IPS-18c (cell line): ENCODE results near the gene CDX1.

Experiments used
- H3K4me3 ChIP-seq: 2 replicates; pipeline ENCODE4 v1.7.0; 2013; ENCODE audit warnings: low read depth, mild to moderate bottlenecking, low read length, moderate library complexity; ENCODE audit not compliant: insufficient read depth
- H3K9me3 ChIP-seq: one replicate; pipeline ENCODE4 v1.6.1; 2013; ENCODE audit warnings: mild to moderate bottlenecking, low read length, moderate library complexity; ENCODE audit not compliant: control insufficient read depth, insufficient read depth

Gene CDX1

GRCh38 chr5:150206098-150206778 is 39.7 kb downstream of the CDX1 start:
- Histone ChIP-seq H3K4me3 (no peak overlapping the region), H3K9me3 (no peaks in the 10 kb centered on the region)

GRCh38 chr5:150206779-150207115 is 40.2 kb downstream of the CDX1 start:
- H3K9me3 ChIP-seq, result no peaks in the 10 kb centered on the region
- H3K4me3 ChIP-seq, result no peak overlapping the region

- no peaks in the 10 kb centered on the region for H3K9me3 ChIP-seq
- H3K4me3 ChIP-seq, result no peak overlapping the region
Observed at GRCh38 chr5:150208187-150209098, 41.9 kb downstream of the CDX1 start.

DNA sequence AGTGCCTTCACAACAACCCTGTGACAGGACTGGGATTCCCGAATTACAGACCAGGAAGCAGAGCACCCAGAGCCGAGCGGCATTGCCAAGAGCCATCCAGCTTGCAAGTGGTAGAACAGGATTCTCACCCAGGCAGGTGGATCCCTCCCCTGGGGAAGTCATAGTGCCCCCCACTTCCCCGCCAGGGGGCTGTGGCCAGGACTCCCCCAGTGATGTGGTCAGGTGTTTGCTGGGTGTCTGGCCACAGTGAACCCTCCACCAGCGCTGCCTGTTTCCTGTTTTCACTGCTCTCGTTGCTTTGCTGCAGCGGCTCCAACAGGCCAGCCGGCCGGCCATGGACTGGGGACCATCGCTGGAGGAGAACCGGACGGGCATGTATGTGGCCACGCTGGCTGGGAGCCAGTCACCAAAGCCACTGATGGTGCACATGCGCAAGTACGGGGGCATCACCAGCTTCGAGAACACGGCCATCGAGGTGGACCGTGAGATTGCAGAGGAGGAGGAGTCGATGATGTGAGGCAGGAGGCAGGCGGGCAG is 42.6 kb downstream of the CDX1 start:
- H3K4me3 ChIP-seq, result no peak overlapping the region
- H3K9me3 ChIP-seq, result no peaks in the 10 kb centered on the region

- no peak overlapping the region for H3K4me3 ChIP-seq
- no peaks in the 10 kb centered on the region for H3K9me3 ChIP-seq
Observed at GRCh38 chr5:150210644-150211043, 44.1 kb downstream of the CDX1 start.

DNA sequence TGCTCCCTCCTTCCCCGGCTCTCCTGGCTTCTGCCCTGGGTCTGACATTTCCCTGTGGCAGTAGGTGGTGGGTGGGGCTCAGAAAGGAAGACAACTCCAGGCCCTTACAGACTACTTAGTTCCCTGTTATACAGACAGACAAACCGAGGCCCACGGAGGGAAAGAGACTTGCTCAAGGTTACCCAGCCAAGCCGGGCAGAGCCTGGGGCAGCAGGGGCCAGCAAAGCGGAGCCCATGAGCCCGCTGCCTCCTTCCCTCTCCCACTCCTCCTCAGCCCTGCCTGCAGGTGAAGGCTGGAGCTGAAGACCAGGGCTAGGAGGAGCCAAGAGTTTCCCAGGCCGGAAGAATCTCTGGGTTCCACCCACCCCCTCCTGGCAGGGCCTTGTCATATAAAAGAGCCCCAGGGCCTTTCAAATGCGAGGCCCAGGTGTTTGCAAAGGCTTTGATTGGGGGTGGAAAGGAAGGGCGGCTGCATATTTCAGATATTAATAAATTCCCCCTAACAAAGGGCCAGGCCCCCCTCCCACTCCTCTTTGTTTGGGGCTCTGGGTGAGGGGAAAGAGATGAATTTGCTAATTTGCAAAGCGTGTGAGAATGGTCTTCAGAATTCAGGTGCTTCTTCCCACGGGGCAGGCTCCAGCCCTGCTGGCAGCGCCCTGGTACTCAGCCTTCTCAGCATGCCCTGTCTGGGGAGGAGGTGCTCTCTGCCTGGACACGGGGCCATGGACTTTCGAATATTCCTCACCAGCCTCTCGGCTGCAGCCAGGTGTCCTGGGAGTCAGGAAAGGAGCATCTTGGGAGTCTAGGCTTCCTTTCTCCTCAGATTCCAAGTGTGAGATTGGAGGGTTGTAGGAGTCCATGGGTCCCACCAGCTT is 44.8 kb downstream of the CDX1 start:
- Histone ChIP-seq H3K9me3 (no peaks in the 10 kb centered on the region), H3K4me3 (no peak overlapping the region)

- Histone ChIP-seq H3K9me3 (no peaks in the 10 kb centered on the region), H3K4me3 (no peak overlapping the region)
Observed at GRCh38 chr5:150213530-150213929, 47.0 kb downstream of the CDX1 start.

DNA sequence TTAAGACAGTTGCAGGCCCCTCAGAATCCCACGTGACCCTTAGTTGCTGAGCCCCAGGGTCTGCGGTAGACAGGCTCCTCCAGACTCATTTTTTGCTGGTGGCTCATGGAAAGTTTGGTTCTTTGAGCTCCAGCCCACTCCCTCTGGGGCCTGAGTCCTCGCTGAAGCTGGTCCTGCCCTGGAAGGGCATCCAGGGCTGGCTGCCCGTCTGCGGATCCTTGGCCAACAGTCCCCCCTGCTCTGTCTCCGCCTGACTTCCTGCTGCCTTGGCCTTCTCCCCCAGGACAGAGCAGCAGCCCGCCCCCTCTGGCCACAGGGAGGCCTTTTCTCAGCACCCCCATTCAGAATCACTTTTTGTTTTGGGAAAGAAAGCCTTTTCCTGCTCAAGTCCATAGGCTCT is 47.7 kb downstream of the CDX1 start:
- no peaks in the 10 kb centered on the region for H3K9me3 ChIP-seq
- no peak overlapping the region for H3K4me3 ChIP-seq

GRCh38 chr5:150215979-150216944 is 49.7 kb downstream of the CDX1 start:
- no peaks in the 10 kb centered on the region for H3K9me3 ChIP-seq
- no peak overlapping the region for H3K4me3 ChIP-seq

GRCh38 chr5:150217038-150217437 is 50.5 kb downstream of the CDX1 start:
- no peak overlapping the region for H3K4me3 ChIP-seq

GRCh38 chr5:150217873-150218692 is 51.5 kb downstream of the CDX1 start:
- Histone ChIP-seq H3K9me3 (no peaks in the 10 kb centered on the region), H3K4me3 (no peak overlapping the region)

More at GRCh38 chr5:150217038-150217437, 50.5 kb downstream of the CDX1 start:
- H3K9me3 ChIP-seq, result no peaks in the 10 kb centered on the region

DNA sequence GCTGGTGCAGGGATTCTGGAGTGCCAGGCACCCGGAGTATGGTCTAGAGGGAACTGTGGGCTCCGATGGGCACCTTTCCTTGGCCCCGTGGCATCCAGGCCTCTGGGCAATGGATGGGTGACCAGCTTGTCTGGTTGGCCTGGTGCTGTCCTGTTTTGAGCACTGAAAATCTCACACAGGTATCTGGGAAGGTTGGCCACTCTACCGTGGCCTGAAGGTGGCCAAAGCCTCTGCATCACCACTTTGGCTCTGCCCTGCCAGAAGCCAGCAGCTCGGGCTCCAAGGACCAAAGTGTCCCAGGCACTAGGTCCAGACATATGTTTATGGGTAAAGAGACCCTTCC is 52.1 kb downstream of the CDX1 start:
- Histone ChIP-seq H3K9me3 (no peaks in the 10 kb centered on the region), H3K4me3 (no peak overlapping the region)

GRCh38 chr5:150219142-150219541 is 52.6 kb downstream of the CDX1 start:
- no peaks in the 10 kb centered on the region for H3K9me3 ChIP-seq
- no peak overlapping the region for H3K4me3 ChIP-seq

- no peak overlapping the region for H3K4me3 ChIP-seq
- no peaks in the 10 kb centered on the region for H3K9me3 ChIP-seq
Observed at GRCh38 chr5:150219861-150220260, 53.3 kb downstream of the CDX1 start.

GRCh38 chr5:150221471-150221870 is 54.9 kb downstream of the CDX1 start:
- H3K9me3 ChIP-seq, result no peaks in the 10 kb centered on the region
- no peak overlapping the region for H3K4me3 ChIP-seq

DNA sequence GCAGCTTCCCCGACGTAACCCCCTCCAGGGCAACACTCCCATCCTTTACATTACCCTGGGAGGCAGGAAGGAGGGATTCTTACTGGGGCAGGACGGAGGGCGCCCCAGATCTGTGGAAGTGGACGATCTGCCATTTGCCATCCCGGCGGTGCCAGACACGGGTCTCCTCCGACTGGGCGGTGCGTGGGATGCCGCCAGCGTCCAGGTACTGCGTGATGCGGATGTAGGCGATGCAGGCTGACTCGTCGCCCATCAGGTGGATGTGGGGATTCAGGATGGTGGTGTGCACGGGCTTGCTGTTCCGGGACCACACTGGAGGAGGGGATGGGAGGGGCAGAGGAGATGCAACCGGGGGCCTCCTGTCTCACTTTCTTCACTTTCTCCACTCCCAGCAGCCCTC is 56.3 kb downstream of the CDX1 start:
- no peaks in the 10 kb centered on the region for H3K9me3 ChIP-seq
- no peak overlapping the region for H3K4me3 ChIP-seq
